ENCODE data around the gene MRPS6. TPM values are rescaled to one million over a fixed set of nuclear protein-coding genes. Genes with fewer than 3 reads are reported as not detected.

MRPS6 gene
- total RNA-seq, 1 experiment from 2014 or later: 56.8 TPM

GRCh38 chr21:34054259-34054658, 19.1 kb upstream of the MRPS6 start:
- H3K9ac ChIP-seq (ENCODE audit: low read length): no peak overlapping the region
- no peak overlapping the region for H2AFZ ChIP-seq (ENCODE audit: low read length)
- no peaks in the 10 kb centered on the region for H3K79me2 ChIP-seq (ENCODE audit: low read length)
- H4K20me1 ChIP-seq (ENCODE audit: insufficient read depth, low read depth, low read length): no peaks in the 10 kb centered on the region
- H3K36me3 ChIP-seq (ENCODE audit: insufficient read depth, low read length): no peaks in the 10 kb centered on the region
- no peak overlapping the region for H3K4me2 ChIP-seq (ENCODE audit: low read depth, low read length, poor library complexity, severe bottlenecking)
- H3K9me3 ChIP-seq (ENCODE audit: low read length): no peaks in the 10 kb centered on the region
- no peak overlapping the region for H3K4me3 ChIP-seq (ENCODE audit: low read length)
- H3K4me1 ChIP-seq (ENCODE audit: low read length): no peaks in the 10 kb centered on the region
- no peak for DNase-seq
- no peaks in the 10 kb centered on the region for H3K27me3 ChIP-seq (ENCODE audit: low read length)
- no peak overlapping the region for H3K27ac ChIP-seq (ENCODE audit: low read length)
- no peaks in the 10 kb centered on the region for H3K9me2 ChIP-seq (replicated peaks; ENCODE audit: insufficient read depth, low read length)

GRCh38 chr21:34055615-34056014, 17.8 kb upstream of the MRPS6 start:
- Histone ChIP-seq H3K36me3 (ENCODE audit: insufficient read depth, low read length) (no peaks in the 10 kb centered on the region), H4K20me1 (ENCODE audit: insufficient read depth, low read depth, low read length) (no peaks in the 10 kb centered on the region), H3K9ac (ENCODE audit: low read length) (no peak overlapping the region), H3K9me3 (ENCODE audit: low read length) (no peaks in the 10 kb centered on the region), H3K4me2 (ENCODE audit: low read depth, low read length, poor library complexity, severe bottlenecking) (no peak overlapping the region), H3K27me3 (ENCODE audit: low read length) (no peaks in the 10 kb centered on the region), H3K4me3 (ENCODE audit: low read length) (no peak overlapping the region), H3K4me1 (ENCODE audit: low read length) (no peaks in the 10 kb centered on the region), H3K27ac (ENCODE audit: low read length) (no peak overlapping the region), H3K9me2 (replicated peaks; ENCODE audit: insufficient read depth, low read length) (no peaks in the 10 kb centered on the region), H3K79me2 (ENCODE audit: low read length) (no peaks in the 10 kb centered on the region), H2AFZ (ENCODE audit: low read length) (no peak overlapping the region)
- DNase-seq: no peak

GRCh38 chr21:34061983-34062382, 11.4 kb upstream of the MRPS6 start:
- peak; percentile 67 for DNase-seq
- H3K27ac ChIP-seq (ENCODE audit: low read length): no peak overlapping the region
- no peaks in the 10 kb centered on the region for H3K36me3 ChIP-seq (ENCODE audit: insufficient read depth, low read length)
- no peaks in the 10 kb centered on the region for H3K4me1 ChIP-seq (ENCODE audit: low read length)
- H3K9me3 ChIP-seq (ENCODE audit: low read length): no peaks in the 10 kb centered on the region
- no peaks in the 10 kb centered on the region for H4K20me1 ChIP-seq (ENCODE audit: insufficient read depth, low read depth, low read length)
- no peaks in the 10 kb centered on the region for H3K79me2 ChIP-seq (ENCODE audit: low read length)
- H3K27me3 ChIP-seq (ENCODE audit: low read length): no peaks in the 10 kb centered on the region
- H3K9ac ChIP-seq (ENCODE audit: low read length): no peak overlapping the region
- H2AFZ ChIP-seq (ENCODE audit: low read length): no peak overlapping the region
- no peak overlapping the region for H3K4me2 ChIP-seq (ENCODE audit: low read depth, low read length, poor library complexity, severe bottlenecking)
- no peaks in the 10 kb centered on the region for H3K9me2 ChIP-seq (replicated peaks; ENCODE audit: insufficient read depth, low read length)
- H3K4me3 ChIP-seq (ENCODE audit: low read length): no peak overlapping the region

GRCh38 chr21:34065027-34065426, 8.4 kb upstream of the MRPS6 start:
- H3K36me3 ChIP-seq (ENCODE audit: insufficient read depth, low read length): no peaks in the 10 kb centered on the region

GRCh38 chr21:34071683-34072082, 1.7 kb upstream of the MRPS6 start:
- Histone ChIP-seq H3K9ac (ENCODE audit: low read length) (no peak overlapping the region), H3K27ac (ENCODE audit: low read length) (no peak overlapping the region), H3K79me2 (ENCODE audit: low read length) (peaks cover 27% of the 10 kb centered on the region), H3K4me2 (ENCODE audit: low read depth, low read length, poor library complexity, severe bottlenecking) (no peak overlapping the region), H3K9me3 (ENCODE audit: low read length) (no peaks in the 10 kb centered on the region), H2AFZ (ENCODE audit: low read length) (no peak overlapping the region), H3K36me3 (ENCODE audit: insufficient read depth, low read length) (peaks cover 21% of the 10 kb centered on the region), H3K4me3 (ENCODE audit: low read length) (no peak overlapping the region), H3K4me1 (ENCODE audit: low read length) (peaks cover 35% of the 10 kb centered on the region), H3K27me3 (ENCODE audit: low read length) (no peaks in the 10 kb centered on the region), H3K9me2 (replicated peaks; ENCODE audit: insufficient read depth, low read length) (no peaks in the 10 kb centered on the region), H4K20me1 (ENCODE audit: insufficient read depth, low read depth, low read length) (peaks cover 9% of the 10 kb centered on the region; the same call in 1 of the 2 replicates)
- DNase-seq: no peak

More at GRCh38 chr21:34065027-34065426, 8.4 kb upstream of the MRPS6 start:
- H3K4me2 ChIP-seq (ENCODE audit: low read depth, low read length, poor library complexity, severe bottlenecking): no peak overlapping the region
- peaks cover 7% of the 10 kb centered on the region; the same call in 1 of the 2 replicates for H3K4me1 ChIP-seq (ENCODE audit: low read length)
- H3K27me3 ChIP-seq (ENCODE audit: low read length): no peaks in the 10 kb centered on the region
- no peak overlapping the region for H3K4me3 ChIP-seq (ENCODE audit: low read length)
- no peak overlapping the region for H2AFZ ChIP-seq (ENCODE audit: low read length)
- no peak for DNase-seq
- H3K27ac ChIP-seq (ENCODE audit: low read length): no peak overlapping the region
- H3K9ac ChIP-seq (ENCODE audit: low read length): no peak overlapping the region
- H3K79me2 ChIP-seq (ENCODE audit: low read length): no peaks in the 10 kb centered on the region
- H4K20me1 ChIP-seq (ENCODE audit: insufficient read depth, low read depth, low read length): no peaks in the 10 kb centered on the region
- H3K9me3 ChIP-seq (ENCODE audit: low read length): no peaks in the 10 kb centered on the region
- no peaks in the 10 kb centered on the region for H3K9me2 ChIP-seq (replicated peaks; ENCODE audit: insufficient read depth, low read length)

GRCh38 chr21:34072145-34073031, 990 bp upstream of the MRPS6 start:
- Histone ChIP-seq H3K79me2 (ENCODE audit: low read length) (peaks cover 34% of the 10 kb centered on the region), H3K4me3 (ENCODE audit: low read length) (peak overlapping the region; percentile 60; the same call in 1 of the 2 replicates), H4K20me1 (ENCODE audit: insufficient read depth, low read depth, low read length) (peaks cover 9% of the 10 kb centered on the region; the same call in 1 of the 2 replicates), H2AFZ (ENCODE audit: low read length) (peak overlapping the region; percentile 60; the same call in 1 of the 2 replicates), H3K9ac (ENCODE audit: low read length) (peak overlapping the region; percentile 57), H3K9me2 (replicated peaks; ENCODE audit: insufficient read depth, low read length) (no peaks in the 10 kb centered on the region), H3K27ac (ENCODE audit: low read length) (no peak overlapping the region), H3K4me2 (ENCODE audit: low read depth, low read length, poor library complexity, severe bottlenecking) (peak overlapping the region; percentile 69), H3K36me3 (ENCODE audit: insufficient read depth, low read length) (peaks cover 28% of the 10 kb centered on the region), H3K4me1 (ENCODE audit: low read length) (peaks cover 42% of the 10 kb centered on the region), H3K27me3 (ENCODE audit: low read length) (no peaks in the 10 kb centered on the region), H3K9me3 (ENCODE audit: low read length) (no peaks in the 10 kb centered on the region)
- no peak for DNase-seq

GRCh38 chr21:34073749-34074282, 438 bp downstream of the MRPS6 start:
- H2AFZ ChIP-seq (ENCODE audit: low read length): no peak overlapping the region

More at GRCh38 chr21:34073749-34074282, 438 bp downstream of the MRPS6 start:
- Histone ChIP-seq H3K27me3 (ENCODE audit: low read length) (no peaks in the 10 kb centered on the region), H3K4me3 (ENCODE audit: low read length) (peak overlapping the region; percentile 84), H3K4me2 (ENCODE audit: low read depth, low read length, poor library complexity, severe bottlenecking) (peak overlapping the region; percentile 88), H3K9me3 (ENCODE audit: low read length) (no peaks in the 10 kb centered on the region), H4K20me1 (ENCODE audit: insufficient read depth, low read depth, low read length) (peaks cover 9% of the 10 kb centered on the region; the same call in 1 of the 2 replicates), H3K79me2 (ENCODE audit: low read length) (peaks cover 48% of the 10 kb centered on the region), H3K36me3 (ENCODE audit: insufficient read depth, low read length) (peaks cover 36% of the 10 kb centered on the region), H3K9me2 (replicated peaks; ENCODE audit: insufficient read depth, low read length) (no peaks in the 10 kb centered on the region), H3K4me1 (ENCODE audit: low read length) (peaks cover 53% of the 10 kb centered on the region), H3K27ac (ENCODE audit: low read length) (peak overlapping the region; percentile 82), H3K9ac (ENCODE audit: low read length) (peak overlapping the region; percentile 84)
- DNase-seq: peak; percentile 75

Data from Karpas-422 (cell line).